Lung (tissue), 12 donors: Measurements from ENCODE around the gene C9orf85. TPM values are rescaled to one million over a fixed set of nuclear protein-coding genes. Genes with fewer than 3 reads are reported as not detected.

ENCODE experiments used
- ATAC-seq: fragments of 200-7000 bp; cut with Tn5 transposase; one replicate; pipeline ENCODE4 v1.9.1; 2020; ENCODE audit warnings: moderate number of reproducible peaks; ENCODE audit not compliant: insufficient read depth, low FRiP score
- DNase-seq, 3 donors: peaks; one replicate each; pipeline ENCODE4 v3.0.0-alpha.2; 2013 to 2017
- H3K27ac ChIP-seq, 2 donors: one replicate each; pipeline ENCODE4 v1.5.1; 2013; ENCODE audit warnings: mild to moderate bottlenecking in 2 of 2, moderate library complexity in 2 of 2, control low read depth in 1 of 2, inconsistent platforms in 1 of 2, low read depth in 1 of 2, low read length in 1 of 2
- H3K27me3 ChIP-seq, 3 donors: one replicate each; pipeline ENCODE4 v1.5.1; 2013; ENCODE audit warnings: low read length in 2 of 3; ENCODE audit not compliant: control insufficient read depth in 3 of 3, insufficient read depth in 3 of 3
- H3K36me3 ChIP-seq, 4 donors: one replicate each; pipeline ENCODE4 v1.5.1; 2013; ENCODE audit warnings: low read length in 4 of 4, mild to moderate bottlenecking in 1 of 4, moderate library complexity in 1 of 4; ENCODE audit not compliant: control insufficient read depth in 4 of 4, insufficient read depth in 4 of 4
- H3K4me1 ChIP-seq, 5 donors: one replicate each; pipeline ENCODE4 v1.5.1; 2013; ENCODE audit warnings: low read length in 5 of 5, mild to moderate bottlenecking in 2 of 5, moderate library complexity in 1 of 5; ENCODE audit not compliant: control insufficient read depth in 5 of 5, insufficient read depth in 5 of 5
- H3K4me3 ChIP-seq: one replicate; pipeline ENCODE4 v1.5.1; 2013; ENCODE audit warnings: mild to moderate bottlenecking, control low read depth, moderate library complexity
- H3K9ac ChIP-seq, 2 donors: one replicate each; pipeline ENCODE4 v1.5.1; 2013; ENCODE audit warnings: low read length in 2 of 2, control low read depth in 1 of 2; ENCODE audit not compliant: insufficient read depth in 1 of 2
- H3K9me3 ChIP-seq, 4 donors: one replicate each; pipeline ENCODE4 v1.5.1; 2013; ENCODE audit warnings: low read length in 3 of 4, mild to moderate bottlenecking in 1 of 4, moderate library complexity in 1 of 4; ENCODE audit not compliant: control insufficient read depth in 4 of 4, insufficient read depth in 3 of 4
- CTCF ChIP-seq: IDR thresholded peaks from 2 replicates; pipeline ENCODE4 v1.5.1; 2012; ENCODE audit warnings: mild to moderate bottlenecking; ENCODE audit errors: control extremely low read depth, extremely low read depth
- WGBS, 2 donors: extraction: QIAGEN DNeasy Blood & Tissue Kit; methylation state at CpG; one replicate each; pipeline ENCODE4 v1.1.7; 2013; 5-methylcytosine and 5-hydroxymethylcytosine counted together
- polyA plus RNA-seq, 2 donors: library from polyadenylated mRNA; stranded (reverse); fragments of 200-250 nt; gene quantifications; one replicate each; pipeline ENCODE4 v1.2.1, GENCODE V29; 2013
- total RNA-seq, 2 donors: library from RNA; depleted of rRNA in 1 of 2; stranded (reverse); fragments of >200 nt in 1 of 2; gene quantifications; one replicate each; pipeline ENCODE4 v1.2.1, GENCODE V29; 2014 to 2021
- donor health status: control.
- donor health status: control.
- donor health status: Bipolar disorder and iron deficiency.
- donor health status: healthy.
- donor health status: DM: yes; HTN: yes; CAD: no.

Gene C9orf85
- total and polyA plus RNA-seq, 4 donors = 6.1 to 17.3 (median 7.9) TPM

- DNase-seq (no peak), ATAC-seq (no peak)
- Histone ChIP-seq H3K36me3 (no peaks in the 10 kb centered on the region), H3K9me3 (no peaks in the 10 kb centered on the region), H3K9ac (no peak overlapping the region), H3K4me3 (no peak overlapping the region), H3K27me3 (no peaks in the 10 kb centered on the region), H3K4me1 (peaks cover 0 to 6% (median 0%) of the 10 kb centered on the region in 5 donors), H3K27ac (no peak overlapping the region)
- TF ChIP-seq CTCF = no peak
- 84 to 85% methylated on average over 4 of the region's 4 CpGs for WGBS, 2 donors
Measured at GRCh38 chr9:71937070-71937625, 25.7 kb downstream of the C9orf85 start.

GRCh38 chr9:71937898-71938297 is 26.5 kb downstream of the C9orf85 start:
- H3K27me3 ChIP-seq = no peaks in the 10 kb centered on the region
- no peak for ATAC-seq
- H3K4me1 ChIP-seq = peaks cover 0 to 6% (median 0%) of the 10 kb centered on the region in 5 donors
- no peaks in the 10 kb centered on the region for H3K36me3 ChIP-seq
- WGBS, 2 donors = 83 to 87% methylated on average over 1 of the region's 1 CpG
- no peaks in the 10 kb centered on the region for H3K9me3 ChIP-seq
- no peak overlapping the region for H3K9ac ChIP-seq
- no peak for TF ChIP-seq CTCF
- H3K4me3 ChIP-seq = no peak overlapping the region
- no peak overlapping the region for H3K27ac ChIP-seq
- no peak for DNase-seq

- Histone ChIP-seq H3K27me3 (no peaks in the 10 kb centered on the region), H3K4me1 (peaks cover 0 to 6% (median 0%) of the 10 kb centered on the region in 5 donors), H3K9ac (no peak overlapping the region), H3K27ac (no peak overlapping the region), H3K36me3 (no peaks in the 10 kb centered on the region), H3K4me3 (no peak overlapping the region), H3K9me3 (no peaks in the 10 kb centered on the region)
- no peak for TF ChIP-seq CTCF
- DNase-seq = no peak
- WGBS, 2 donors = 91 to 94% methylated on average over 2 of the region's 2 CpGs
- no peak for ATAC-seq
Measured at GRCh38 chr9:71941060-71941568, 29.7 kb downstream of the C9orf85 start.
